Astrocyte of the cerebellum (primary cell): Measurements from ENCODE around the gene EHD3.

ENCODE experiments used
- DNase-seq: peaks from one replicate; pipeline ENCODE4 v3.0.0-alpha.2; 2011; ENCODE audit warnings: low read depth
- H3K4me3 ChIP-seq: 2 replicates; pipeline ENCODE4 v1.5.1; 2011; ENCODE audit warnings: mild to moderate bottlenecking, low read depth, low read length, moderate library complexity
- CTCF ChIP-seq: IDR thresholded peaks from 2 replicates; pipeline ENCODE4 v1.5.1; 2012; ENCODE audit warnings: low read length, low read depth, moderate library complexity, mild to moderate bottlenecking; ENCODE audit errors: missing control alignments
- in situ Hi-C: cut with HindIII; loops from 2 replicates; pipeline ENCODE4 v1.10.0; 2017; ENCODE audit warnings: low sequenced_read_pairs

EHD3 gene

GRCh38 chr2:31286230-31286629 lies 52.3 kb downstream of the EHD3 start:
- TF ChIP-seq CTCF, result no peak
- no peak for DNase-seq
- in situ Hi-C loops, result no loop called here
- H3K4me3 ChIP-seq, result no peak overlapping the region

GRCh38 chr2:31286961-31287550 lies 53.1 kb downstream of the EHD3 start:
- in situ Hi-C loops, result no loop called here

GRCh38 chr2:31287654-31288053 lies 53.7 kb downstream of the EHD3 start:
- in situ Hi-C loops, result no loop called here
- TF ChIP-seq CTCF, result no peak
- DNase-seq, result no peak
- no peak overlapping the region for H3K4me3 ChIP-seq

More at GRCh38 chr2:31286961-31287550, 53.1 kb downstream of the EHD3 start:
- no peak overlapping the region for H3K4me3 ChIP-seq
- DNase-seq, result no peak
- TF ChIP-seq CTCF, result no peak

- no peak for DNase-seq
- H3K4me3 ChIP-seq, result no peak overlapping the region
- no peak for TF ChIP-seq CTCF
- in situ Hi-C loops, result no loop called here
Measured at GRCh38 chr2:31294196-31294595, 60.2 kb downstream of the EHD3 start.

- no peak for TF ChIP-seq CTCF
- H3K4me3 ChIP-seq, result no peak overlapping the region
- no peak for DNase-seq
- in situ Hi-C loops, result no loop called here
Measured at GRCh38 chr2:31296641-31297287, 62.8 kb downstream of the EHD3 start.

- in situ Hi-C loops, result no loop called here
- DNase-seq, result no peak
Measured at GRCh38 chr2:31297751-31298150, 63.8 kb downstream of the EHD3 start.

More at GRCh38 chr2:31297751-31298150, 63.8 kb downstream of the EHD3 start:
- H3K4me3 ChIP-seq, result no peak overlapping the region
- TF ChIP-seq CTCF, result no peak
